HG03280 (cell line): Measurements from ENCODE around the gene GPC5.

ENCODE experiments used
- ATAC-seq: cut with Tn5 transposase; IDR thresholded peaks from one replicate; pipeline ENCODE4 v1.9.1; 2021; ENCODE audit warnings: mild to moderate bottlenecking, moderate library complexity; ENCODE audit not compliant: unreplicated experiment

Gene GPC5

GRCh38 chr13:91946498-91947070 lies 548.2 kb downstream of the GPC5 start:
- ATAC-seq: no peak

DNA sequence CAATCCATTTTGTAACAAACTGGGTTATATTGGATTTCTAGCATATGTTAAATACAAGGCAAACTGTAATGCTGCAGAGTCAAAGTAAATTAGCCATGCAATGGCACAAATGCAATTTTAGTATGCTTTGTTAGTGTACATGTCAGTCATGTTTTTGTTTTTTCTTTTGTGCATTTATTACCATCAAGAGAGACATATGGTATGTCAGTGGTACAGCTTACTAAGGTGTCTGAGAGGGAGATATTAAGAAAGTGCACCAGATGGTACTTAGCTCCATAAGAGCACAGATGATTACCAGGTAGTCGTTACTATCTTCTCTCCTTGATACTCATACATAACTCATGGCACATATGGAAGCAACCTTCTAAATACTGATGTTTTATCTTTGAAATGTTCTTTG lies 550.3 kb downstream of the GPC5 start:
- no peak for ATAC-seq

DNA sequence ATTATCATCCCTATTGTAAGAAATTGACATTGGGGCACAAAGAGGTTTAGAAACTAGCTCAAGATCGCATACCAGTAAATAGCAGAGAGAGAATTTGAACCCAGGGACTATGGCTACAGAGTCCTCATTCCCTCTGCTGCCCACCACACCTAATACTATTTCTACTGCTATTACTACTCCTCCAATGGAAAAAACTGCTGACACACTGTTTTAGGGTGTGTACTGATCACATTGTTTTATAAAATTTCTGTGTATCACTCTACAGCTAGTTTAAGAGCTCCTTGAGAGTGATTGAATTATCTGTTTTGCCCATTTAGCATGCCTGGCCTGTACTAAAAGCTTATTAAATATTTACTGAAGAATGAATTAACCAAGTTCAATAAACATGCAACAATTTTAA lies 552.4 kb downstream of the GPC5 start:
- no peak for ATAC-seq

GRCh38 chr13:91955546-91956355 lies 557.3 kb downstream of the GPC5 start:
- no peak for ATAC-seq

- ATAC-seq: no peak
Observed at GRCh38 chr13:91960947-91961346, 562.5 kb downstream of the GPC5 start.

DNA sequence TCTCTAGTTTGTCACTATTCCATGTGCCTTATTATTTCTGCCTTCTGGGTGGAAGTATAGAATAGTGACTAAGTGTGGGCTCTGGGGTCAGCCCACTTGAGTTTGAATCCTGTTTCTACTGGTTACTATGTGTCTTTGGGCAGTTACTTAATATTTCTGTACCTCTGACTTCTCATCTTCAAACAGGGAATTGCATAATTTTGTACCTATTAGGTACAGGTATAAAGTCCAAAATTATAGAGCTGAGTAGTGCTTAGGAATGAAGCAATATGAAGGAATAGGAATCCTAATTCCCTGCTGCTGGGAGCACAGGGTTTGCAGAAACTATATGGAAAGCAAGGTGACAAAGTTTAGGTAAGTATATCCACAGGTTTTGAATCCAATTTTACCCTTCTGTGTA lies 564.5 kb downstream of the GPC5 start:
- no peak for ATAC-seq

DNA sequence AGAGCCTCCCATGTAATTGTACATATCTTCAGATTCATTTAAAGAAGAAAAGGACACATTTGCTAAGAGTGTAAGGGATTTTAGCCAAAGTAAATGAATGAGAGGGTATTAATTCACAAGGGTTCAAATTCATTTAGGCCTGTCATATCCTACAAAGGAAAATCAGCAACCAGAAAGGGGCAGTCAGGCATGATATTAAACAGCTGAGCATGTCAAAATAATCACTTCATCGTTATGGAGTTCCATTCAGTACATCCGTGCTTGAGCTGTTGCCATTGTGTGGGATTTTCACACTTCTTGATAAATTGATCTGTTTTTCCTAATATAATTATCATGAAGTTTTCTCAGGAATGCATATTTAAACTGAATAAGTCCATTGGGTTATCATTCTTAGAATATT lies 567.1 kb downstream of the GPC5 start:
- no peak for ATAC-seq

GRCh38 chr13:91978571-91978970 lies 580.1 kb downstream of the GPC5 start:
- no peak for ATAC-seq

DNA sequence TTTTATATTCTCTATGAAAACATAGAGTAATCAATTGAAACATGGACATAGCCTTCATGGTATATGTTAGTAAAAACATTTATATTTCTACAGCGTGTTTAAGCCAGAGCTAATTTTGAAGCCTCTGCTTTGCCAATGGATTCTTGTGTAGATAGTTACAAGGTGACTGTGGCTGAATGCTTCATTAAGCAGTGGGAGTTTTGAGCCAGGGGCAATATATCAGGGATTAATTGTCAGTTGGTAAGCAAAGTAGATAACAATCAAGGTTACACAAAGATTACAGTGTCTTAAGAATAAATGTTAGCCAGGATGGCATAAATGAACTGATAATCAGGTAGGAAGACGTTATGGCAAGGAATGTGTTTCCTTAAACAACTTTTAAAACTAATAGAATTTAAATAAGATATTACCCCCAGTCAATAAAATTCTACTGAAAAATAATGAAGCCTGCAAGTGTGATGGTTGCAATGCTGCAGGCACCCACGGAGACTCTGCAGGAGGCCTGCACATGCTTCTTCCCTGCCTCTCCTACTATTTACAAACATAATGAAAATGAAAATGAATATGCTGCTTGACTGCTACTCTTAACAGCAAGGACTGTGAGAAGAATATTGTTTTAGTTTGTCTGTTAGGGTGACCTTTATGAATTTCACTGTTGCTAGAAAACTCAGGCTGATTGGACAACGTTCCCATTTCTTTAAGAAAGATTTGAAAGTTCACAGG lies 588.5 kb downstream of the GPC5 start:
- no peak for ATAC-seq

- ATAC-seq: no peak
Observed at GRCh38 chr13:91988331-91988730, 589.9 kb downstream of the GPC5 start.

DNA sequence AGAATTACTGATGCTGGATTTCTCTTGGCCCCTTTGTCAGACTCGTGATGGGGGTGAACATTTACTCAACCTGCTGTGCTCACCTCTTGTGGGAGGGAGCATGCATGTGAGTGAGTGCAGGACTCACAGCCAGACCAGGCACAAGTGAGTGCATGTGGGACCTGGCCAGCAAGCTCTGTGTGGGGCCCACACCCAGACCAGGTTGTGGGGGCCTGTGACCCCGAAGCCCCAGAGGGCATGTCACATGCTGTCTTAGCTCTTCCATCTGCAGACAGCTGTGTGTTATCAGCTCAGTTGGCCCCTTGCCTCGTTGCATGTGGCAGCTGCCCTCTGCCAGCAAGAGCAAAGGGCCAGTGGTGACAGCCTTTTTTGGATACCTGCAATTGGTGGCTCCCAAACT lies 614.4 kb downstream of the GPC5 start:
- ATAC-seq: no peak

GRCh38 chr13:92017737-92018136 lies 619.3 kb downstream of the GPC5 start:
- no peak for ATAC-seq

DNA sequence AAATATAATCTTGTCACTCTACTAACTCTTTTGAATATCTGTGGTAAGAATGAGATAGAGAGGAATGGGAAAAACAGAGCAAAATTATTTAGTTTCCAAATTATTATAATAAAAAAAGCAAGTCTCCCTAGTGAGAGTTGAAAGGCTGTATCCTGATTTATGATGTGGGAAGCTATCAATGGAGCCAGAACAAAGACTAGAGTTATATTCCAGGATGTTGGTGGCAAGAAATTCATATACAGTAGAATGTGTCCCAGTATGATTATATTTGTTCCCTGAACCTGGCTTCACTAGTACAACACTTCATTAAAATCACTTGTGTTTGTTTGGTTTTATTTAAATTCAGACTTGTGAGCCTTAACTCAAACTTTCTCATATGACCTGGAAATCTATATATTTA lies 630.3 kb downstream of the GPC5 start:
- no peak for ATAC-seq

DNA sequence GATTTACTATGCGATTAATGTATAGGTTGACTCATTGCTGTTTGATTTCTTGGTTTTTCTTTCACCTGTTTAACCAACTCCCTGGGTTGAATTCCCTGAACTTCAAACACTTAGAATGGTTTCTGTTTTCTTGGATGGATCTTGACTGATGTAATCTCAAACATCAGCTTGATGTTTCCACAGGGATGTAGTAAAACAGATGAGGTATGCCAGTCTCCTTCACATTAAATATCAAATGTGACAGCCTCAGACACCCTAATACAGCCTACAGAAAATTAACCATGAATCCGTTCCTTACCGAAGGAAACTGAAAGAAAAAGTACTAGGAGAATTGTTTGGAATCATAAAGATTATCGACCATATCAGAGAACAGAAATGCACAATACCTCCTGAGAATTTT lies 631.2 kb downstream of the GPC5 start:
- no peak for ATAC-seq

DNA sequence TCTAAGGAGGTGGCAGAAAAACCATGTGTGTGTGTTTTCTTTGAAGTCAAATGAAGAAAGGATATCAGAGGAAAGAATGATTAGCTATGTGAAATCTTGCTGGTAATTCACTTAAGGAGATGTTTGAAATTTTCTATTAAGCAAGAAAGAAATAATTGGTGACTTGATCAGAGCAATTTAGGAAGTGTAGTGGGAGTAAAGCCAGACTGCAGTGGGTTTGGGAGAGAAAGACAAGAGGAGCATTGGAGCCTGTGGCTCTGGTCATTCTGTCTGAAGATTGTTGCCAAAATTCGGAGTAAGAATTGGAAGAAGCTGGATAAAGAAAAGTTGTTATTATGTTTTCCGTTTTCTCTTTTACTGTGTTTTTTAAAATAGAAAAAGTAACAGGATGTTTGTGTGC lies 640.5 kb downstream of the GPC5 start:
- ATAC-seq: no peak

DNA sequence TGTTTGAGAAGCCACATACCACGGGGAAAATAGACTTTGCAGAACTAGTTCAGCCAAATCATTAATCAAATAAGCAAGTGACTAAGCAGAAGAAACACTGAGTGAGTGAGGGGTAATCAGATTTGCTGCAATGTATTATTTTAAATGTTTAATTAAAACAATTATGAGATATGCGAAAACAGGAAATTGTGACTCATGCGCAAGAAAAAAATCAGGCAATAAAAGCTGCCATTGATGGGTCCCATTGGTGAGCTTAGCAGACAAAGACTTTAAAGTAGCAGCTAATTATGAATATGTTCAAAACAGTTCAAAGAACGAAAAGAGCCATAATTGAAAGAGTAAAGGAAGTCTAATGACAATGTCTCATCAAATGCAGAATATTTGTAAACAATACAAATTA lies 644.1 kb downstream of the GPC5 start:
- ATAC-seq: no peak

- ATAC-seq: no peak
Observed at GRCh38 chr13:92044351-92044750, 645.9 kb downstream of the GPC5 start.

DNA sequence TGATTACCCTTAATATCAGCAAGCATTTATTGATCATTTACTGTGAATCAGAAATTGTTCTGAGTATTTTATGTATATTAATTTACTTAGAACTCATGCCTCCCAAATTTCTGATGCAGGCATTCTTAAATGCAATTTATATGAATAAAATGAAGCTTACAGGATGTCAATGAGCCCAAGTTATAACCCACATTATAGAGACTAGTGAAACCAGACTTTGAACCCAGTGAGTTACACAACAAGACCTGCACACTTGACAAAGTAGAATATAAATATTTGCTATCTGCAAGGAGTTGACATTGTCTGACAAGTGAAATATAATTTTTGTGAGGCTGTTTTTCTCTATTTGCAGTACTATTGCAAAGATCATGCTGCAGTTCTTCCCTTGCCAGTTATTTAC lies 656.0 kb downstream of the GPC5 start:
- no peak for ATAC-seq

DNA sequence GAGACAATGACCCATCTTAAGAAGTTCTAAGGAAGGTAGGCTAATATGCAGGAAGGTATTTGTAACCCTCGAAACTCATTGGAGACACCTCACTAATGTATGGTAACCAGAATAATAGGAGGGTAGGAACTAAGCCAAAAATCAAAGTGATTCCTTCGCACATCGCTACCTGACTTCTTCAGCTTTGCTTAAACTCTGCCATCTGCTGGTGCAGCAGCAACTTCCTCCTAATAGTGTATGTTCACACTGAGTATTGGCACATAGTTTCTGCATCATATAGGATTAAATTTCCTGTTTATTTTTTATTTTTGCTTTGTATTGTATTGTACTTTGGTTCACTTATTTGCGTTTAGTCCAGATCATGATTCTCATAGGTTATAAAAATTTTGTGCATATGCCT lies 676.2 kb downstream of the GPC5 start:
- no peak for ATAC-seq

GRCh38 chr13:92097337-92097903 lies 699.0 kb downstream of the GPC5 start:
- no peak for ATAC-seq

GRCh38 chr13:92101801-92102200 lies 703.4 kb downstream of the GPC5 start:
- no peak for ATAC-seq

- ATAC-seq: no peak
Observed at GRCh38 chr13:92103689-92104153, 705.3 kb downstream of the GPC5 start.
